GM19043 (cell line): ENCODE measurements around the gene PAMR1.

ENCODE experiments used
- ATAC-seq: cut with Tn5 transposase; IDR thresholded peaks from one replicate; pipeline ENCODE4 v1.9.1; 2021; ENCODE audit warnings: low read depth; ENCODE audit not compliant: unreplicated experiment

Gene PAMR1

GRCh38 chr11:35461917-35462538 lies 63.4 kb downstream of the PAMR1 start:
- ATAC-seq, result no peak

- no peak for ATAC-seq
Measured at GRCh38 chr11:35459489-35459888, 65.9 kb downstream of the PAMR1 start.

- no peak for ATAC-seq
Measured at GRCh38 chr11:35458846-35459245, 66.6 kb downstream of the PAMR1 start.

GRCh38 chr11:35454362-35454761 lies 71.1 kb downstream of the PAMR1 start:
- ATAC-seq, result no peak

- no peak for ATAC-seq
Measured at GRCh38 chr11:35436581-35437250, 88.7 kb downstream of the PAMR1 start.

- no peak for ATAC-seq
Measured at GRCh38 chr11:35433588-35433987, 91.8 kb downstream of the PAMR1 start.

- ATAC-seq, result no peak
Measured at GRCh38 chr11:35432464-35432863, 93.0 kb downstream of the PAMR1 start.

- ATAC-seq, result no peak
Measured at GRCh38 chr11:35427071-35427470, 98.3 kb downstream of the PAMR1 start.

- no peak for ATAC-seq
Measured at GRCh38 chr11:35426351-35426750, 99.1 kb downstream of the PAMR1 start.

- no peak for ATAC-seq
Measured at GRCh38 chr11:35425603-35426212, 99.7 kb downstream of the PAMR1 start.

- ATAC-seq, result no peak
Measured at GRCh38 chr11:35424157-35424940, 101.1 kb downstream of the PAMR1 start.

- no peak for ATAC-seq
Measured at GRCh38 chr11:35420371-35420770, 105.0 kb downstream of the PAMR1 start.

- no peak for ATAC-seq
Measured at GRCh38 chr11:35419830-35420333, 105.5 kb downstream of the PAMR1 start.

GRCh38 chr11:35419184-35419829 lies 106.1 kb downstream of the PAMR1 start, which contains the start of gene SLC1A2:
Gene SLC1A2, minus strand, starts transcription at chr11:35419558. Its CDS starts 592 bp downstream, at chr11:35418966.
- ATAC-seq, result no peak

- ATAC-seq, result no peak
Measured at GRCh38 chr11:35418282-35419183, 106.9 kb downstream of the PAMR1 start.

GRCh38 chr11:35415487-35415886 lies 109.9 kb downstream of the PAMR1 start:
- ATAC-seq, result no peak

GRCh38 chr11:35414776-35415175 lies 110.6 kb downstream of the PAMR1 start:
- no peak for ATAC-seq

GRCh38 chr11:35414311-35414710 lies 111.1 kb downstream of the PAMR1 start:
- ATAC-seq, result no peak

- no peak for ATAC-seq
Measured at GRCh38 chr11:35413598-35413997, 111.8 kb downstream of the PAMR1 start.
